IMR-90 (cell line): ENCODE measurements around the gene SUPV3L1. TPM values are rescaled to one million over a fixed set of nuclear protein-coding genes. Genes with fewer than 3 reads are reported as not detected.

Experiments
- ATAC-seq: fragments of 200-7000 bp; cut with Tn5 transposase; 2 replicates; pipeline ENCODE4 v1.9.1; 2020; ENCODE audit warnings: low read depth, mild to moderate bottlenecking, moderate library complexity
- BruUV-seq: library from RNA; stranded (reverse); fragments of 400-500 nt; replicated peaks from 2 replicates; lab custom pipeline; 2021; lab: Mats Ljungman, UMichigan
- CTCF ChIA-PET: fragments of 300-600 bp; formaldehyde crosslinking; extraction: SDS; loops from one replicate; lab custom pipeline; 2021; ENCODE audit warnings: antibody characterized with exemption; lab: Yijun Ruan, JAX
- POLR2A ChIA-PET: fragments of 300-600 bp; sonication (Branson Sonifier 250); formaldehyde crosslinking; loops from one replicate; lab custom pipeline; 2022; ENCODE audit warnings: antibody characterized with exemption; ENCODE audit not compliant: unreplicated experiment; lab: Charles Lee
- DNase-seq: peaks from one replicate; pipeline ENCODE4 v3.0.0; 2013
- H2AFZ ChIP-seq: replicated peaks from 2 replicates; pipeline ENCODE3; 2013; ENCODE audit warnings: low read length, mild to moderate bottlenecking; ENCODE audit not compliant: poor library complexity
- H2AK5ac ChIP-seq: 2 replicates; pipeline ENCODE4 v1.6.1; 2013; ENCODE audit warnings: low read depth, low read length, inconsistent platforms
- H2AK9ac ChIP-seq: replicated peaks from 2 replicates; pipeline ENCODE3; 2013; ENCODE audit warnings: mild to moderate bottlenecking, low read depth, low read length, moderate library complexity; ENCODE audit not compliant: poor library complexity
- H2BK120ac ChIP-seq: 2 replicates; pipeline ENCODE4 v1.6.1; 2013; ENCODE audit warnings: low read depth, low read length, inconsistent platforms
- H2BK15ac ChIP-seq: 3 replicates; pipeline ENCODE4 v1.6.1; 2013; ENCODE audit warnings: low read depth, low read length, inconsistent platforms
- H2BK20ac ChIP-seq: 2 replicates; pipeline ENCODE4 v1.6.1; 2013; ENCODE audit warnings: low read depth, mild to moderate bottlenecking, inconsistent platforms, low read length, moderate library complexity
- H2BK5ac ChIP-seq: 2 replicates; pipeline ENCODE4 v1.6.1; 2013; ENCODE audit warnings: mild to moderate bottlenecking, low read depth, low read length, inconsistent platforms; ENCODE audit not compliant: poor library complexity, severe bottlenecking
- H3K14ac ChIP-seq: replicated peaks from 2 replicates; pipeline ENCODE4 v1.6.1; 2013; ENCODE audit warnings: low read depth, low read length, inconsistent platforms
- H3K18ac ChIP-seq: 2 replicates; pipeline ENCODE4 v1.6.1; 2013; ENCODE audit warnings: low read depth, low read length, control low read depth
- H3K23ac ChIP-seq: 2 replicates; pipeline ENCODE4 v1.6.1; 2013; ENCODE audit warnings: low read depth, low read length, inconsistent platforms
- H3K27ac ChIP-seq: 2 replicates; pipeline ENCODE4 v1.5.1; 2013; ENCODE audit warnings: mild to moderate bottlenecking, control low read depth, low read length; ENCODE audit not compliant: insufficient read depth
- H3K27me3 ChIP-seq: 2 replicates; pipeline ENCODE4 v1.6.1; 2013; ENCODE audit warnings: low read length; ENCODE audit not compliant: control insufficient read depth, insufficient read depth
- H3K36me3 ChIP-seq: 2 replicates; pipeline ENCODE4 v1.6.1; 2013; ENCODE audit warnings: low read length, mixed read lengths; ENCODE audit not compliant: control insufficient read depth, insufficient read depth
- H3K4ac ChIP-seq: 2 replicates; pipeline ENCODE4 v1.6.1; 2013; ENCODE audit warnings: low read depth, low read length, inconsistent platforms
- H3K4me1 ChIP-seq: 2 replicates; pipeline ENCODE4 v1.6.1; 2013; ENCODE audit warnings: low read length, mixed read lengths; ENCODE audit not compliant: control insufficient read depth, insufficient read depth
- H3K4me2 ChIP-seq: 2 replicates; pipeline ENCODE4 v1.6.1; 2013; ENCODE audit warnings: low read depth, mild to moderate bottlenecking, control low read depth, low read length, moderate library complexity
- H3K4me3 ChIP-seq: 2 replicates; pipeline ENCODE4 v1.5.1; 2013; ENCODE audit warnings: low read depth, mild to moderate bottlenecking, control low read depth, low read length, moderate library complexity; ENCODE audit not compliant: insufficient read depth
- H3K56ac ChIP-seq: 2 replicates; pipeline ENCODE4 v1.6.1; 2013; ENCODE audit warnings: low read length, inconsistent platforms; ENCODE audit not compliant: insufficient read depth; ENCODE audit errors: extremely low read depth
- H3K79me1 ChIP-seq, 2 experiments: 2 replicates each; pipeline ENCODE4 v1.6.1; 2013; ENCODE audit warnings: low read length in 2 of 2, inconsistent platforms in 1 of 2, low read depth in 1 of 2
- H3K9ac ChIP-seq: 2 replicates; pipeline ENCODE4 v1.6.1; 2013; ENCODE audit warnings: low read depth, low read length, control low read depth
- H3K9me1 ChIP-seq: 2 replicates; pipeline ENCODE4 v1.6.1; 2013; ENCODE audit warnings: low read length, inconsistent platforms; ENCODE audit not compliant: insufficient read depth
- H3K9me3 ChIP-seq: 2 replicates; pipeline ENCODE4 v1.6.1; 2013; ENCODE audit warnings: low read length; ENCODE audit not compliant: control insufficient read depth, insufficient read depth
- H4K20me1 ChIP-seq: 2 replicates; pipeline ENCODE4 v1.6.1; 2013; ENCODE audit warnings: low read length, inconsistent platforms; ENCODE audit not compliant: insufficient read depth
- H4K5ac ChIP-seq: 2 replicates; pipeline ENCODE4 v1.6.1; 2013; ENCODE audit warnings: mild to moderate bottlenecking, low read depth, low read length, control low read depth
- H4K8ac ChIP-seq, 2 experiments: 2 replicates each; pipeline ENCODE4 v1.6.1; 2013; ENCODE audit warnings: low read depth in 2 of 2, low read length in 2 of 2, control low read depth in 1 of 2, inconsistent platforms in 1 of 2
- H4K91ac ChIP-seq: 2 replicates; pipeline ENCODE4 v1.6.1; 2013; ENCODE audit warnings: low read depth, low read length, inconsistent platforms; ENCODE audit not compliant: insufficient read depth
- RFX5 ChIP-seq: IDR thresholded peaks from 2 replicates; pipeline ENCODE4 v1.8.0; 2012; ENCODE audit warnings: low read depth, mild to moderate bottlenecking, low read length, moderate library complexity
- WGBS, 2 experiments: methylation state at CpG; one replicate each; pipeline versions ENCODE4 v1.1.5 to v1.1.7; 2013; ENCODE audit warnings: missing lambda C conversion rate in 2 of 2; ENCODE audit not compliant: insufficient read length in 1 of 2; ENCODE audit errors: extremely low coverage in 2 of 2; 5-methylcytosine and 5-hydroxymethylcytosine counted together
- dilution Hi-C: fragments of 300-500 bp; cut with HindIII; formaldehyde crosslinking; loops from one replicate; pipeline ENCODE4 v1.14.3; 2018; ENCODE audit warnings: low sequenced_read_pairs; ENCODE audit not compliant: unreplicated experiment
- in situ Hi-C: fragments of 300-500 bp; cut with MboI; formaldehyde crosslinking; loops from 3 replicates; pipeline ENCODE4 v1.14.3; 2019; ENCODE audit warnings: low sequenced_read_pairs, inconsistent platforms, mixed read lengths
- intact Hi-C: fragments of 100-400 bp; cut with micrococcal nuclease; formaldehyde crosslinking; loops from 2 replicates; pipeline ENCODE4 v1.10.0; 2022
- polyA plus RNA-seq, 3 experiments: library from polyadenylated mRNA; depleted of rRNA; stranded (reverse); fragments of >200 nt; gene quantifications; 2 replicates each; pipeline ENCODE4 v1.2.3, GENCODE V29; 2012; ENCODE audit warnings: low replicate concordance in 1 of 3
- total RNA-seq: library from RNA; depleted of rRNA; stranded (reverse); fragments of >200 nt; gene quantifications from 2 replicates; pipeline ENCODE4 v1.2.3, GENCODE V29; 2012
- TF ChIP-seq, protein P1 (sequence below): fragments of 150-350 bp; IDR thresholded peaks from 2 replicates; pipeline ENCODE4 v1.6.1; 2017; ENCODE audit warnings: mild to moderate bottlenecking, antibody characterized with exemption, low read length, low read depth

SUPV3L1 gene
- total and polyA plus RNA-seq, 2 of the 4 experiments (the other 2 are of a cell fraction) = 24.4 to 26.5 TPM

- H3K27ac ChIP-seq = no peak overlapping the region
- no CpG with 5 or more reads among the region's 1 CpG for WGBS, 2 experiments
- POLR2A ChIA-PET = no interaction called here
- no peak overlapping the region for H2AFZ ChIP-seq
- dilution Hi-C loops (no loop called here), in situ Hi-C loops (no loop called here), intact Hi-C loops (no loop called here)
- no peak overlapping the region for H3K4ac ChIP-seq
- no peak overlapping the region for H4K91ac ChIP-seq
- no peak overlapping the region for H3K18ac ChIP-seq
- H2BK20ac ChIP-seq = no peak overlapping the region
- TF ChIP-seq RFX5 = no peak
- TF ChIP-seq, protein P1, sequence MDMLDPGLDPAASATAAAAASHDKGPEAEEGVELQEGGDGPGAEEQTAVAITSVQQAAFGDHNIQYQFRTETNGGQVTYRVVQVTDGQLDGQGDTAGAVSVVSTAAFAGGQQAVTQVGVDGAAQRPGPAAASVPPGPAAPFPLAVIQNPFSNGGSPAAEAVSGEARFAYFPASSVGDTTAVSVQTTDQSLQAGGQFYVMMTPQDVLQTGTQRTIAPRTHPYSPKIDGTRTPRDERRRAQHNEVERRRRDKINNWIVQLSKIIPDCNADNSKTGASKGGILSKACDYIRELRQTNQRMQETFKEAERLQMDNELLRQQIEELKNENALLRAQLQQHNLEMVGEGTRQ = no peak
- peaks cover 3% of the 10 kb centered on the region; the same call in 1 of the 2 replicates for H3K9me1 ChIP-seq
- no peak overlapping the region for H2AK9ac ChIP-seq
- H3K23ac ChIP-seq = no peak overlapping the region
- H4K5ac ChIP-seq = no peak overlapping the region
- no peak overlapping the region for H4K8ac ChIP-seq
- H2BK120ac ChIP-seq = no peak overlapping the region
- H3K4me3 ChIP-seq = no peak overlapping the region
- BruUV-seq = no TSS peak
- no peaks in the 10 kb centered on the region for H3K4me1 ChIP-seq
- H3K4me2 ChIP-seq = no peak overlapping the region
- H4K20me1 ChIP-seq = peaks cover 15% of the 10 kb centered on the region; the same call in 1 of the 2 replicates
- no peak overlapping the region for H2AK5ac ChIP-seq
- no peaks in the 10 kb centered on the region for H3K9me3 ChIP-seq
- H2BK5ac ChIP-seq = no peak overlapping the region
- no peak overlapping the region for H2BK15ac ChIP-seq
- H3K36me3 ChIP-seq = peaks cover 1% of the 10 kb centered on the region; the same call in 1 of the 2 replicates
- H3K9ac ChIP-seq = no peak overlapping the region
- peaks cover 25 to 67% of the 10 kb centered on the region in 2 experiments for H3K79me1 ChIP-seq
- no peak overlapping the region for H3K14ac ChIP-seq
- CTCF ChIA-PET = no interaction called here
- ATAC-seq = no peak
- no peak overlapping the region for H3K56ac ChIP-seq
- no peaks in the 10 kb centered on the region for H3K27me3 ChIP-seq
- DNase-seq = no peak
Observed at GRCh38 chr10:69145329-69145728, 34.7 kb upstream of the SUPV3L1 start.
